Immature natural killer cell (primary cell): ENCODE results near the gene SLC12A5. TPM values are rescaled to one million over a fixed set of nuclear protein-coding genes. Genes with fewer than 3 reads are reported as not detected.

Experiments used
- DNase-seq, 3 donors: peaks; one replicate each; pipeline ENCODE4 v3.0.0; 2022; ENCODE audit warnings: mixed read lengths in 1 of 3
- H3K27ac Mint-ChIP-seq, 6 donors: one replicate each; pipeline ENCODE4 v1.8.0; 2020; ENCODE audit warnings: mixed read lengths in 6 of 6, mild to moderate bottlenecking in 5 of 6, inconsistent platforms in 4 of 6, moderate library complexity in 3 of 6
- H3K27me3 Mint-ChIP-seq, 3 donors: one replicate each; pipeline ENCODE4 v1.8.0; 2020 to 2021; ENCODE audit warnings: low read depth in 3 of 3, mild to moderate bottlenecking in 3 of 3, mixed read lengths in 3 of 3, moderate library complexity in 3 of 3, inconsistent platforms in 1 of 3
- H3K36me3 Mint-ChIP-seq, 3 donors: one replicate each; pipeline ENCODE4 v1.8.0; 2020; ENCODE audit warnings: mixed read lengths in 3 of 3, inconsistent platforms in 2 of 3, mild to moderate bottlenecking in 2 of 3
- H3K4me1 Mint-ChIP-seq, 2 donors: one replicate each; pipeline ENCODE4 v1.8.0; 2020; ENCODE audit warnings: inconsistent platforms in 2 of 2, mild to moderate bottlenecking in 2 of 2, mixed read lengths in 2 of 2, moderate library complexity in 1 of 2
- H3K4me3 Mint-ChIP-seq, 5 donors: one replicate each; pipeline ENCODE4 v1.8.0; 2020; ENCODE audit warnings: mild to moderate bottlenecking in 5 of 5, mixed read lengths in 5 of 5, inconsistent platforms in 3 of 5, moderate library complexity in 3 of 5
- H3K9me3 Mint-ChIP-seq, 6 donors: one replicate each; pipeline ENCODE4 v1.8.0; 2020; ENCODE audit warnings: mild to moderate bottlenecking in 6 of 6, mixed read lengths in 6 of 6, inconsistent platforms in 4 of 6, moderate library complexity in 3 of 6
- polyA plus RNA-seq, 3 donors: library from polyadenylated mRNA; unstranded; fragments of 300-500 nt; fragmentation: Illumina TruSeq; gene quantifications; one replicate each; pipeline ENCODE4 v1.2.3, GENCODE V29; 2021

Gene SLC12A5
- polyA plus RNA-seq, 3 donors from 2014 or later = 1.0 to 1.8 TPM; not detected in 1

GRCh38 chr20:46108435-46108841 is 79.4 kb downstream of the SLC12A5 start:
- no peak for DNase-seq
- peaks cover 7 to 10% (median 8%) of the 10 kb centered on the region in 3 donors for H3K27me3 Mint-ChIP-seq
- H3K4me1 Mint-ChIP-seq = no peaks in the 10 kb centered on the region
- no peak overlapping the region for H3K4me3 Mint-ChIP-seq
- no peaks in the 10 kb centered on the region for H3K36me3 Mint-ChIP-seq
- peaks cover 0 to 2% (median 0%) of the 10 kb centered on the region in 6 donors for H3K9me3 Mint-ChIP-seq
- no peak overlapping the region for H3K27ac Mint-ChIP-seq

GRCh38 chr20:46108976-46109375 is 80.0 kb downstream of the SLC12A5 start:
- no peak for DNase-seq
- no peak overlapping the region for H3K4me3 Mint-ChIP-seq
- H3K27ac Mint-ChIP-seq = no peak overlapping the region
- peaks cover 0 to 2% (median 0%) of the 10 kb centered on the region in 6 donors for H3K9me3 Mint-ChIP-seq
- H3K27me3 Mint-ChIP-seq = peaks cover 7 to 10% (median 8%) of the 10 kb centered on the region in 3 donors
- no peaks in the 10 kb centered on the region for H3K4me1 Mint-ChIP-seq
- H3K36me3 Mint-ChIP-seq = no peaks in the 10 kb centered on the region

Other genes with a start within 250 kb of the SLC12A5 start
- gene WFDC3, start 237.3 kb upstream of the SLC12A5 start, polyA plus RNA-seq = not detected
- 10 to 100 TPM; 31.2 to 33.2 (median 31.5) TPM for gene DNTTIP1, start 237.3 kb upstream of the SLC12A5 start, polyA plus RNA-seq
- 1 to 10 TPM in 2 of 3 donors, not detected in 1; 1.9 to 2.0 TPM for gene UBE2C, start 216.6 kb upstream of the SLC12A5 start, polyA plus RNA-seq
- under 1 TPM in 1 of 3 donors, not detected in 2; 0.77 TPM for gene TNNC2, start 201.9 kb upstream of the SLC12A5 start, polyA plus RNA-seq
- 1 to 10 TPM; 1.6 to 2.5 (median 2.2) TPM for gene SNX21, start 195.4 kb upstream of the SLC12A5 start, polyA plus RNA-seq
- gene ACOT8, start 171.8 kb upstream of the SLC12A5 start, polyA plus RNA-seq = 10 to 100 TPM; 46.9 to 83.7 (median 50.2) TPM
- 1 to 10 TPM in 2 of 3 donors, not detected in 1; 1.2 to 3.1 TPM for gene ZSWIM3, start 171.6 kb upstream of the SLC12A5 start, polyA plus RNA-seq
- under 1 TPM in 2 of 3 donors, not detected in 1; 0.55 to 0.68 TPM for gene ZSWIM1, start 148.0 kb upstream of the SLC12A5 start, polyA plus RNA-seq
- not detected for gene SPATA25, start 141.6 kb upstream of the SLC12A5 start, polyA plus RNA-seq
- 1 to 10 TPM in 2 of 3 donors, not detected in 1; 1.0 to 1.1 TPM for gene NEURL2, start 138.0 kb upstream of the SLC12A5 start, polyA plus RNA-seq
- gene CTSA, start 137.9 kb upstream of the SLC12A5 start, polyA plus RNA-seq = 100 to 1,000 TPM in 1 of 3 donors, 10 to 100 TPM in 2; 76.8 to 119 (median 97.6) TPM
- gene PLTP, start 117.1 kb upstream of the SLC12A5 start, polyA plus RNA-seq = 10 to 100 TPM in 1 of 3 donors, 1 to 10 TPM in 1, under 1 TPM in 1; 0.77 to 17.5 (median 7.3) TPM
- gene PCIF1, start 94.5 kb upstream of the SLC12A5 start, polyA plus RNA-seq = 10 to 100 TPM; 78.4 to 93.4 (median 83.0) TPM
- gene ZNF335, start 57.0 kb upstream of the SLC12A5 start, polyA plus RNA-seq = 10 to 100 TPM in 1 of 3 donors, 1 to 10 TPM in 2; 7.1 to 17.9 (median 9.6) TPM
- gene MMP9, start 20.3 kb upstream of the SLC12A5 start, polyA plus RNA-seq = under 1 TPM in 1 of 3 donors, not detected in 2; 0.09 TPM
- gene NCOA5, start 60.7 kb downstream of the SLC12A5 start, polyA plus RNA-seq = 10 to 100 TPM; 12.9 to 30.7 (median 14.0) TPM
- gene CD40, start 89.1 kb downstream of the SLC12A5 start, polyA plus RNA-seq = 1 to 10 TPM; 4.3 to 8.3 (median 7.0) TPM